ENCODE measurements around the gene RAB6C.
"Not testable (repeated sequence)": the region's sequence is repeated elsewhere in the genome, so short reads cannot be mapped to it uniquely, and the experiment has no call there.

RAB6C gene

GRCh38 chr2:129996657-129997237 is 17.3 kb downstream of the RAB6C start:
- not testable (repeated sequence) for DNase-seq (ENCODE audit: low spot score)

GRCh38 chr2:129998771-129999170 is 19.3 kb downstream of the RAB6C start:
- DNase-seq (ENCODE audit: low spot score), result not testable (repeated sequence)

- not testable (repeated sequence) for DNase-seq (ENCODE audit: low spot score)
These were observed 26.4 kb downstream of the RAB6C start for GRCh38 chr2:130005862-130006261.

GRCh38 chr2:130016701-130017100 is 37.2 kb downstream of the RAB6C start:
- DNase-seq (ENCODE audit: low spot score), result not testable (repeated sequence)

GRCh38 chr2:130019402-130019801 is 39.9 kb downstream of the RAB6C start:
- no peak for DNase-seq (ENCODE audit: low spot score)

GRCh38 chr2:130020069-130020468 is 40.6 kb downstream of the RAB6C start:
- not testable (repeated sequence) for DNase-seq (ENCODE audit: low spot score)

GRCh38 chr2:130025931-130026330 is 46.5 kb downstream of the RAB6C start:
- DNase-seq (ENCODE audit: low spot score), result not testable (repeated sequence)
